Trophoblast cell (in vitro differentiated cells and primary cell): ENCODE measurements around the gene INSYN2B.

Experiments used
- DNase-seq, 2 donors: peaks; one replicate each; pipeline ENCODE4 v3.0.0-alpha.2; 2016
- H2AFZ ChIP-seq: 2 replicates; pipeline ENCODE4 v1.6.1; 2013; ENCODE audit warnings: low read length, moderate library complexity, mild to moderate bottlenecking; ENCODE audit not compliant: insufficient read depth, poor library complexity
- H2AK5ac ChIP-seq: 2 replicates; pipeline ENCODE4 v1.6.1; 2013; ENCODE audit warnings: mild to moderate bottlenecking, low read length
- H2BK120ac ChIP-seq: 2 replicates; pipeline ENCODE4 v1.6.1; 2013; ENCODE audit warnings: low read length, mild to moderate bottlenecking, moderate library complexity; ENCODE audit not compliant: insufficient read depth, poor library complexity
- H2BK12ac ChIP-seq: 2 replicates; pipeline ENCODE4 v1.6.1; 2013; ENCODE audit warnings: mild to moderate bottlenecking, low read length, moderate library complexity
- H2BK5ac ChIP-seq: 2 replicates; pipeline ENCODE4 v1.6.1; 2013; ENCODE audit warnings: low read length, low read depth, moderate library complexity, mild to moderate bottlenecking; ENCODE audit not compliant: poor library complexity
- H3K14ac ChIP-seq: 2 replicates; pipeline ENCODE4 v1.6.1; 2013; ENCODE audit warnings: mild to moderate bottlenecking, low read length
- H3K18ac ChIP-seq: 2 replicates; pipeline ENCODE4 v1.6.1; 2013; ENCODE audit warnings: mild to moderate bottlenecking, low read length
- H3K23ac ChIP-seq: 2 replicates; pipeline ENCODE4 v1.6.1; 2013; ENCODE audit warnings: low read length
- H3K27ac ChIP-seq: 2 replicates; pipeline ENCODE4 v1.5.1; 2013; ENCODE audit warnings: low read depth, mild to moderate bottlenecking, inconsistent platforms, low read length, moderate library complexity
- H3K27me3 ChIP-seq: 2 replicates; pipeline ENCODE4 v1.6.1; 2013; ENCODE audit warnings: inconsistent platforms, mild to moderate bottlenecking, low read length, moderate library complexity; ENCODE audit not compliant: insufficient read depth
- H3K36me3 ChIP-seq, 2 experiments: 1 replicate in 1 of 2; 2 replicates in 1 of 2; pipeline ENCODE4 v1.6.1; 2013; ENCODE audit warnings: low read length in 2 of 2, mild to moderate bottlenecking in 2 of 2, moderate library complexity in 1 of 2; ENCODE audit not compliant: insufficient read depth in 2 of 2, control insufficient read depth in 1 of 2
- H3K4ac ChIP-seq: 2 replicates; pipeline ENCODE4 v1.6.1; 2013; ENCODE audit warnings: low read depth, mild to moderate bottlenecking, low read length, moderate library complexity
- H3K4me1 ChIP-seq, 2 experiments: 1 replicate in 1 of 2; 2 replicates in 1 of 2; pipeline ENCODE4 v1.6.1; 2013; ENCODE audit warnings: low read length in 2 of 2, mild to moderate bottlenecking in 2 of 2, moderate library complexity in 1 of 2; ENCODE audit not compliant: insufficient read depth in 2 of 2, control insufficient read depth in 1 of 2
- H3K4me2 ChIP-seq: 2 replicates; pipeline ENCODE4 v1.6.1; 2013; ENCODE audit warnings: inconsistent platforms, mild to moderate bottlenecking, low read length, moderate library complexity
- H3K4me3 ChIP-seq: 2 replicates; pipeline ENCODE4 v1.5.1; 2013; ENCODE audit warnings: mild to moderate bottlenecking, low read depth, low read length, inconsistent platforms
- H3K79me1 ChIP-seq: one replicate; pipeline ENCODE4 v1.6.1; 2013; ENCODE audit warnings: low read length
- H3K79me2 ChIP-seq: 2 replicates; pipeline ENCODE4 v1.6.1; 2013; ENCODE audit warnings: low read length, mild to moderate bottlenecking; ENCODE audit not compliant: control insufficient read depth, insufficient read depth, poor library complexity
- H3K9ac ChIP-seq: 2 replicates; pipeline ENCODE4 v1.6.1; 2013; ENCODE audit warnings: mild to moderate bottlenecking, low read length
- H3K9me3 ChIP-seq: 2 replicates; pipeline ENCODE4 v1.6.1; 2013; ENCODE audit warnings: low read depth, mild to moderate bottlenecking, control low read depth, inconsistent platforms, low read length; ENCODE audit not compliant: insufficient read depth
- H4K12ac ChIP-seq: 2 replicates; pipeline ENCODE4 v1.6.1; 2013; ENCODE audit warnings: low read depth, mild to moderate bottlenecking, low read length, moderate library complexity
- H4K8ac ChIP-seq: 2 replicates; pipeline ENCODE4 v1.6.1; 2013; ENCODE audit warnings: low read depth, mild to moderate bottlenecking, low read length, moderate library complexity
- H4K91ac ChIP-seq: one replicate; pipeline ENCODE4 v1.6.1; 2013; ENCODE audit warnings: low read depth, mild to moderate bottlenecking, low read length, moderate library complexity
- WGBS: extraction: QIAGEN DNeasy Blood & Tissue Kit; methylation state at CpG from one replicate; pipeline ENCODE4 v1.1.7; 2013; ENCODE audit warnings: missing lambda C conversion rate; ENCODE audit not compliant: insufficient read length, insufficient coverage; ENCODE audit errors: extremely low coverage; 5-methylcytosine and 5-hydroxymethylcytosine counted together

Gene INSYN2B

DNA sequence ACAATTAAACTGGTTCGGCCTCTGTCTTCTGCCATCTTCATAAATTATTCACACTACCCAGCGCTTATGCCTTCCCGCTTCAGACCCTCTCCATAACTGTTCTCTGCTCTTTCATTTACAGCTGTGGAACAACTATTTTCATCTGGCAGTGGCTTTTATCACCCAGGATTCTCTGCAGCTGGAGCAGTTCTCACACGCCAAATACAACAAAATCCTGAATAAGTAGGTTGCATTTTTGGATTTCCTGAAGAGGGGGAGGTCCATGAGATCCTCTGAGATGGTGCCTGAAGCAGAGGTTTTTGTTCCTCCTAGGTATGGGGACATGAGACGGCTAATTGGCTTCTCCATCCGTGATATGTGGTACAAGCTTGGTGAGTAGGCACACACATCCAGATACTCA is 28.1 kb upstream of the INSYN2B start:
- H3K27me3 ChIP-seq = no peaks in the 10 kb centered on the region
- H3K4me1 ChIP-seq = peaks cover 0 to 4% of the 10 kb centered on the region in 2 experiments
- no peak overlapping the region for H2BK120ac ChIP-seq
- peaks cover 2% of the 10 kb centered on the region for H3K9me3 ChIP-seq
- H3K23ac ChIP-seq = no peak overlapping the region
- no peak overlapping the region for H3K18ac ChIP-seq
- no peak overlapping the region for H4K8ac ChIP-seq
- no peak overlapping the region for H2AFZ ChIP-seq
- H3K27ac ChIP-seq = no peak overlapping the region
- WGBS = no CpG with 5 or more reads among the region's 6 CpGs
- H2AK5ac ChIP-seq = no peak overlapping the region
- no peaks in the 10 kb centered on the region for H3K36me3 ChIP-seq
- DNase-seq = no peak
- H3K4me2 ChIP-seq = no peak overlapping the region
- H2BK5ac ChIP-seq = no peak overlapping the region
- H2BK12ac ChIP-seq = no peak overlapping the region
- no peak overlapping the region for H3K9ac ChIP-seq
- no peak overlapping the region for H3K4me3 ChIP-seq
- no peak overlapping the region for H4K91ac ChIP-seq
- no peak overlapping the region for H3K14ac ChIP-seq
- peaks cover 3% of the 10 kb centered on the region for H3K79me2 ChIP-seq
- no peak overlapping the region for H4K12ac ChIP-seq
- no peaks in the 10 kb centered on the region for H3K79me1 ChIP-seq
- no peak overlapping the region for H3K4ac ChIP-seq

- Histone ChIP-seq H2AK5ac (no peak overlapping the region), H3K4me3 (no peak overlapping the region), H3K4me1 (peaks cover 0 to 4% of the 10 kb centered on the region in 2 experiments), H3K79me2 (peaks cover 3% of the 10 kb centered on the region), H3K23ac (no peak overlapping the region), H2BK120ac (no peak overlapping the region), H3K79me1 (no peaks in the 10 kb centered on the region), H3K14ac (no peak overlapping the region), H3K4ac (no peak overlapping the region), H2BK12ac (no peak overlapping the region), H3K9ac (no peak overlapping the region), H3K27me3 (no peaks in the 10 kb centered on the region), H3K9me3 (peaks cover 2% of the 10 kb centered on the region), H4K8ac (no peak overlapping the region), H2BK5ac (no peak overlapping the region), H3K18ac (no peak overlapping the region), H4K91ac (no peak overlapping the region), H2AFZ (no peak overlapping the region), H3K27ac (no peak overlapping the region), H3K36me3 (no peaks in the 10 kb centered on the region), H4K12ac (no peak overlapping the region), H3K4me2 (no peak overlapping the region)
- WGBS = no CpG with 5 or more reads among the region's 6 CpGs
- DNase-seq = no peak
Observed at GRCh38 chr5:170006021-170006420, 25.7 kb upstream of the INSYN2B start.

DNA sequence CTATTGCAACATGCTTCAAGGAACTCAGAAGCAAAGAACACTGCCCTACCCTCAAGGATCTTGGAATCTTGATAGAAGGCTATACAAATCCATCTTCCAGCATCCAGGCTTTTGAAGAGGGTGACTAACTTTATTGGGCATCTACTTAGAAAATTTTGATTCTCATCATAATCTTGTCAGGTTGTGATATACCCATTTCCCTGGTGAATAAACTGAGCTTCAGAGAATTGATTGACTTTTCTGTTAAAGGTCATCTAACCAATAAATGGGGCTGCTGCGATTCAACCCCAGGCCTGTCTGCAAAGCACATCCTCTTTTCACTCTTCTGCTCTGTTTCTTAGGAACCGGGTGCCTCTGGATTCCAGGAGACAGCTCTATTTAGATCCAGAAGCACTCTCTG is 19.9 kb upstream of the INSYN2B start:
- no peak for DNase-seq
- H3K18ac ChIP-seq = no peak overlapping the region
- no peak overlapping the region for H2BK12ac ChIP-seq
- H4K12ac ChIP-seq = no peak overlapping the region
- H2BK5ac ChIP-seq = no peak overlapping the region
- no peak overlapping the region for H4K91ac ChIP-seq
- no peak overlapping the region for H3K14ac ChIP-seq
- no peak overlapping the region for H3K4ac ChIP-seq
- H2AK5ac ChIP-seq = no peak overlapping the region
- H3K23ac ChIP-seq = no peak overlapping the region
- H3K79me1 ChIP-seq = no peaks in the 10 kb centered on the region
- H3K9ac ChIP-seq = no peak overlapping the region
- WGBS = no CpG with 5 or more reads among the region's 2 CpGs
- no peaks in the 10 kb centered on the region for H3K9me3 ChIP-seq
- no peak overlapping the region for H2AFZ ChIP-seq
- no peaks in the 10 kb centered on the region for H3K27me3 ChIP-seq
- H3K4me2 ChIP-seq = no peak overlapping the region
- H2BK120ac ChIP-seq = no peak overlapping the region
- H3K4me3 ChIP-seq = no peak overlapping the region
- H3K27ac ChIP-seq = no peak overlapping the region
- no peak overlapping the region for H4K8ac ChIP-seq
- no peaks in the 10 kb centered on the region for H3K79me2 ChIP-seq
- no peaks in the 10 kb centered on the region for H3K36me3 ChIP-seq
- no peaks in the 10 kb centered on the region for H3K4me1 ChIP-seq

DNA sequence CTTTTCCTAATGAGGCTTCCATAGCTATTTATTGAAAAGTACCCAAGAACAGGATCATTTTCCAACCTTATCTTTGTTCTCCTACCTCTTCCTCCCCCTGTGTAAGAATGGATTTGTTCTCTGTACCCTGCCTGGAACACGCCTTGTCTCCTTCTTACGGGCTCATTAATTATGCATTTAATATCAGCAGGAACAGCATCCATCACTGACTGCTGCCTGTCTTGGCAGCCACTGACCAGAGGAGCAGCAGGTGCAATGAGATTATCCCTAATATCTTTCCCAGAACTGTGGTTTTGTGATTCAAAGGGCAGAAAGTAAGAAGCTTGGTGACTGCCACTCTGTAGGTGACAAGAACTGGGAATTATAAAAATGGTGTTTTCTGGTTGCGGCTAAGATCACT is 19.3 kb upstream of the INSYN2B start:
- Histone ChIP-seq H4K91ac (no peak overlapping the region), H3K23ac (no peak overlapping the region), H2BK120ac (no peak overlapping the region), H4K8ac (no peak overlapping the region), H3K4me2 (no peak overlapping the region), H3K9ac (no peak overlapping the region), H3K14ac (no peak overlapping the region), H2BK5ac (no peak overlapping the region), H3K27me3 (no peaks in the 10 kb centered on the region), H3K4me3 (no peak overlapping the region), H3K27ac (no peak overlapping the region), H3K79me2 (no peaks in the 10 kb centered on the region), H3K79me1 (no peaks in the 10 kb centered on the region), H3K9me3 (no peaks in the 10 kb centered on the region), H4K12ac (no peak overlapping the region), H3K4ac (no peak overlapping the region), H3K4me1 (no peaks in the 10 kb centered on the region), H3K36me3 (no peaks in the 10 kb centered on the region), H2BK12ac (no peak overlapping the region), H2AK5ac (no peak overlapping the region), H3K18ac (no peak overlapping the region), H2AFZ (no peak overlapping the region)
- no CpG with 5 or more reads among the region's 3 CpGs for WGBS
- no peak for DNase-seq
